NCI-H1105 treated with DMSO at 0.1 percent for 48 hours (cell line): ENCODE results near the gene STAT3.
"Not testable (repeated sequence)": the region's sequence is repeated elsewhere in the genome, so short reads cannot be mapped to it uniquely, and the experiment has no call there.

Source experiments
- DNase-seq: peaks from one replicate; lab custom pipeline; 2025; lab: John Stamatoyannopoulos, UW

Gene STAT3

DNA sequence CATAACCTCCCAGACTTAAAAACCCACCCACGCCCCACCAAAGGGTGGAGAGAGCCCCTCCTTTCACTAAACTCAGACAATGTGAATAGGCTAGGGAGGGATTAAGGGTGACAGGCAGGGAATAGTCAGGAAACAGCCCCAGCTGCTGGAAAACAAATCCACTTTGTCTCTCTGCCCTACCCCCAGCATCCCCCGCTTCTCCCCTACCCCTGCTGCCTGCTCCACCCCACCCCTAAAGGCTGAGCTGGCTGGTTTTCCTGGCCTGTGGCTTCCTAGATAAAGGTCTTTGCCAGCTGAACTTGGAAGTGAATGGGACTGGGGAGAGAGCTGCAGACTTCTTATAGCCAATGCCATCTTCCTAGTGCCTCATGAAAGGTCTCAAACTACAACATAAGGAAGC lies 19.8 kb upstream of the STAT3 start:
- DNase-seq = no peak

DNA sequence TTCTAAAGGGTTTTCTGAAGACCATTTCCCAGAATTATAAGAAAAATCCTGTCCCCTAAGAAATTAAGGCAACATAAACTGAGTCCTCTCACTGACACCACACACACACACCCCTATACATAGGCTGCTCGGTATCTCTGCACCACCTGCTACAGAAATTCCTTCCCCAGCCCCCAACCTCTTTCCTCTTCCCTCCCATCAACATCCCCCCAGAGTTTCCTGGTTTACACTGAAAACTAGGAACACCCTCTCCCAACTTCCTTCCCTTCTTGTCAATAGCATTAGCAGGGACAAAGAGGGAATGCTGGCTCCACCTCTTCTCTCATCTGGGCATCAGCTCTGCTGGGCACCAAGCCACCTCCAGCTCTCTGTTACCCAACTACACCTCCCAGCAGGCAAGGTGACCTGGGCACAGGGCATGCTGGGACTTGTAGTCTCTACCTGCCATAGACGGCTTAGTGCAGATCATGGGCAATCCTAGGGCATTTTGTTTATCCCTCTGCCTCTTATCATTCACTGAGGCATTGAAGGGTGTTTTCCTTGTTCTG lies 19.1 kb upstream of the STAT3 start:
- peak; percentile 86 for DNase-seq

DNA sequence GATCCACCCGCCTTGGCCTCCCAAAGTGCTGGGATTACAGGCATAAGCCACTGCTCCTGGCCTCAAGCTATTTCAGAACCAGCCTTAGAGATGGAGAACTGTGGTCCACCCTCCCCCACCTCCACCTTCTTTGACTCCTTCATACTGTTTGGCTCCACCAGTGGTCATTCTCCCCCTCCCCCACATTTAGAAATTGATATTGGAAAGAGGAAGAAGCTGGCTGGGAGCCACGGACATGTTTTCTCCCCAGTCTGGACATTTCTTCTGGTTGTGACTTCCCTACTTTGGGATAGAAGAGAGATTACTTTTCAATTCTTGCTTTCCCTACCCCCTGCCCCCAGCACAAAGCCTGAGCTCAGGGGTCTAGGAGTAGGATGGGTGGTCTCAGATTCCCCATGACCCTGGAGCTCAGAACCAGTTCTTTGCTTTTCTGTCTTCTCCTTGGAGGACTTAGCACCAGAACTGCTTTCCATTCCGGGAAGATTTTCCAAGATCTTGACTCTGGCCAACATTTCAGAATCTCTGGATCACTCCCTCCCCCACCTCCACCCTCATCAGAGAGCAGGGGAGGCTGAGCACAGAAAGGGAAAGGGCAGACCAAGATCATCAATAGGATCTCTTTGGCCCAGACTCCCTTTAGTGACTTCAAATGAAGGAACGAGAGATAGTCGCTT lies 18.5 kb upstream of the STAT3 start:
- DNase-seq = no peak

DNA sequence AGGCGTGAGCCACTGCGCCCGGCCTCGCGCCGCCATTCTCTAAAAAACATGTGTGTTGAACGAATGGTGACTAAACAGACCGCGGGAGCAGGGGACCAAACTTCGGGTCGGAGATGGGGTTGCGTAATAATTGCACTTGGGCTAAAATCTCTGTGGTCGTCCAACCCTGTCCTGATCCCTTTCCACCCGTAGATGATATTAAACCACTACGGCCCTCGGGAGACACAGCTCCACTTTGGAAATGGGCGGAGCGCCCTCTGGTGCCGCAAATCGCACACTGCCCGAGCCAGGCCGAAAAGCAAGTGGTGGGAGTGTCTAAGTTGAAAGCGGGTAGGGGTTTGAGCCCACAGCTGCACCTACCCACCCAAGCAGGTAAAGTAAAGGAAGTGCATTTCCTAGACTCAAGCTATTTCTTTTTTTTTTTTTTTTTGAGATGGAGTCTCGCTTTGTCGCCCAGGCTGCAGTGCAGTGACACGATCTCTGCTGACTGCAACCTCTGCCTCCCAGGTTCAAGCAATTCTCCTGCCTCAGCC lies 17.8 kb upstream of the STAT3 start:
- peak; percentile 42 for DNase-seq

DNA sequence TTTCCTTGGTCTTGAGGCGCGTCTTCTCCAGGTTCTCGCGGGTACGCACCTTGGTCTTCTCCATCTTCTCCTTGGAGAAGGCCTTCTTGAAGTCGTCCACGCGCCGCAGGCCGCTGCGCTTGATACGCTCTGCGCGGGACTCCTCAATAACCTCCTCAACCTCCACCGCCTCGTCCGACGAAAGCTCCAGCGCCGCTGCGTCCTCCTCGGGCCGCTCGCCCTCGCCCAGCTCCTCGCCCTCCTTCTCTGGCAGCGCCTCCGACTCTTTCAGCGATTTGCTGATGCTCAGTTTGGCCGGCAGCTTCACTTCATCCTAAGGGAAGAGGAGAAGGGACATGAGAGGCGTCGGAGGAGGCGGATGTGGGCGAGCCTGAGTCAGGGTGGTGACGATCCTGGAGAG lies 16.8 kb upstream of the STAT3 start:
- DNase-seq = no peak

DNA sequence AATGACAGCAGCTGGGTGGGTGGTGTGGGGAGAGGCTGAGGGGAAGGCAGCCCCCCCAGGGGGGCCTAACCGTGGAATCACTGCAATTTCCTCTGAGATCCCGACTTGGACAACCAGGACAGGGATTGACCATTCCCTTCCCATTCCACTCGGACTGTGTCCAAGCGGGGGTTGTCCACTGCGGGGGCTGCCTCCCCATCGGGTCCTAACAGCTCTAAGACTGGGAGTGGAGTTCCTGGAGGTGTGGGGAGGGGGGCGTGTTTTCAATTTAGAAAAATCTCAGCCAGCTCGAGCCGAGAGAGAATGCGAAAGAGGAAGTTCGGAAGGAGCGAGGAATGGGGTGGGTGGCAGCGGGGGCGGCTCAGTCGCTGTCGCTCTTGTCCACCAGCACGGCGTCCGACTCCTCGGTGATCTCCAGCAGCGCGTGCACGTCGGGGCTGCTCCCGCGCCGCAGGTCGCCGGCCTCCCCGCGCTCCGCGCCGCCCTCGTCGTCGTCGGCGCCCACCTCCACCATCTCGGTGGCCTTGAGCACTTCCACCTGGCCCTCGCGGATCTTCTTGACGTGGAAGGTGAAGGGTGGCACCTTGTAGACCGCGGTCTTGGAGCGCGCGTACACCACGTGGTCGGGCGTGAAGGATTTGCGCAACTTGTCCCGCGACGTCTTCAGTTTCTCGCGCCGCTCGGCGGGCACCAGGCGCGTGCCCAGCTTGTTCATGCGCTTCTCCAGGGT lies 16.2 kb upstream of the STAT3 start:
- DNase-seq = no peak

DNA sequence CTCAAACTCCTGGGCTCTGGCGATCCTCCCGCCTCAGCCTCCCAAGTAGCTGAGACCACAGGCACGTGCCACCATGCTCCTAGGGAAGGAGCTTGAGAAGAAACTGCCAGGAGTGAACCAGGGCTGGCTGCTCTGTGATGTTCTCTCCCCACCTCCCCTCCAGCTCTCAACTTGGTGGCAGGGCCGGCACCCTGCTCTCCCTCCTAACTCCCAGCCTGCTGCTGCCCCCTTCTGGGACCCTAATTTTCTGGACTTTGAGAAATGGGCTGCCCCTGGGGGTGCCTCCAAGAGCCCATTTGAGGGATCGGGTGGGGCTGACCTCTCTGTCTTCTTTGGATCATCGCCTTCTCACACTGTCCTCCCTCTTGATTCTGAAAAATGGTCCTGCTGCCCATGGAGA lies 14.9 kb upstream of the STAT3 start:
- no peak for DNase-seq

DNA sequence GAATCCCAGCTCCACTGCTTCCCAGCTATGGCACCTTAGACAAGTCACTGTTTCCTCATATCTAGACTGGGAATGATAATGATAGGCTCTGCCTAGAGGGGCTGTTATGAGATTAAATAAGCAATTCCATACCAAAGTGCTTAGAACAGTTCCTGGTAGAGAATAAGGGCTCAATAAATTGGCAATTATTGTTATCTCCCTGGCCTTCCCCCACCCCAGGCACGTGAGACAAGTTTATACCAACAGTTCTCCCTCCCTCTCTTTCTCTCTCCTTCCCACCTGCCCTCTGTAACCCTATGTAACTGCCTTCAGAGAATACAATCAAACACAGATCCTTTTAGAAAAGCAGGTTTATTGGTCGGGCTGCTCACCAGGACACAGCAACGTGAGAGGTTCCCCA lies 13.9 kb upstream of the STAT3 start:
- DNase-seq = no peak

DNA sequence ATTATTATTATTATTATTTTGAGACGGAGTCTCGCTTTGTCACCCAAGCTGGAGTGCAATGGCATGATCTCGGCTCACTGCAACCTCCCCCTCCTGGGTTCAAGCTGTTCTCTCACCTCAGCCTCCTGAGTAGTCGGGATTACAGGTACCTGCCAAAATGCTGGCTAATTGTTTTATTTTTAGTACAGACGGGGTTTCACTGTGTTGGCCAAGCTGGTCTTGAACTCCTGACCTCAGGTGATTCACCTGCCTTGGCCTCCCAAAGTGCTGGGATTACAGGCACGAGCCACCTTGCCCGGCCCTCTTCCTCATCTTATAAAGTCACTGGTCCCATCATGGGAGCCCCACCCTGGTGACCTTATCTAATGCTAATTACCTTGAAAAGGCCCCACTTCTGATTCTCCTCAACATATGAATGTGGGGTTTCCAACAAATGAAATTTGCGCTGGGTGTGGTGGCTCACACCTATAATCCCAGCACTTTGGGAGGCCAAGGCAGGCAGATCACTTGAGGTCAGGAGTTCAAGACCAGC lies 12.7 kb upstream of the STAT3 start:
- DNase-seq = not testable (repeated sequence)

DNA sequence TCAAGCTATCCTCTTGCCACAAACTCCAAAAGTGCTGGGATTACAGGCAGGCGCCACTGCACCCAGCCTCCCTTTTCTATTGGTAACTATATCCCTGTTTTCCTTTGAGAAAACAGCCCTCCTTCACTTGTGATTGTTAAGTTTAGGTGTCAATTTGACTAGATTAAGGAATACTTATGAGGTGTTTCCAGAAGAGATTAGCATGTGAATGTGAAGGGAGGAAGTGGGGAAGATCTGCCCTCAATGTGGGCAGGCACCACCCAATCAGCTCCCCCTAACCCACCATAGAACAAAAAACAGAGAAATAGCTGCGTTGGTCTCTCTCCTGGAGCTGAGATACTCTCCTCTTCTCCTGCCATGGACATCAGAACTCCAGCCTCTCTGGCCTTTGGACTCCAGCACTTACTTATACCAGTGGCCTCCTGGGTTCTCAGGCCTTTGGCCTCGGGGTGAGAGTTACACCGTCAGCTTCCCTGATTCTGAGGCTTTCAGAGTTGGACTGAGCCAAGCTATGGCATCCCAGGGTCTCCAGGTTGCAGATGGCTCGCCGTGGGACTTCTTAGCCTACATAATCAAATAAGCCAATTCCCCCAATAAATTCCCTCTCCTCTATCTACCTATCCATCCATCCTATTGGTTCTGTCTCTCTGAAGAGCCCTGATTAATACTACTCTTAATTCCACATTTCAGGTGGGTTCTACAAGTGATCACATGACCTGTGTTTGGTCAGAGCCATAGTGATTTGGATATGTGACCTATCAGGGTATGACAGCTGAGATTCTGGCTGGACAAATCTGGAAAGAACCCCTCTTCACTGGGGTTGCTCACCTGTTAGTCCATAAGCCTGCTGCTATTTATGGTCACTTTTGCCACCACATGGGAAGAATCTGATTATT lies 12.0 kb upstream of the STAT3 start:
- DNase-seq = no peak

DNA sequence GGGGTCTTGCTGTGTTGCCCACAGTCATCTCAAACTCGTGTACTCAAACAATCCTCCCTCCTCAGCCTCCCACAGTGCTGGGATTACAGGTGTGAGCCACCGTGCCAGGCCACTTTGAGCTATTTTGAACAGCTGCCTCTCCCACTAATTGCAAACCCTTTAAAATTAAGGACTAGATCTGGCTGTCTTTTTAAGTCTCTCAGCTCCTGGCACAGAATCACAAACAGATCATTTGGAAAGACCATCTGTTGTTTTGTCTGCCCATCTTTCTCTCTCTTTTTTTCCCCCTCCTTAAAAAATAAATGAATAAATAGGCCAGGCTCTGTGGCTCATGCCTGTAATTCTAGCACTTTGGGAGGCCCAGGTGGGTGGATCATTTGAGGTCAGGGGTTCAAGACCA lies 10.9 kb upstream of the STAT3 start:
- DNase-seq = no peak

DNA sequence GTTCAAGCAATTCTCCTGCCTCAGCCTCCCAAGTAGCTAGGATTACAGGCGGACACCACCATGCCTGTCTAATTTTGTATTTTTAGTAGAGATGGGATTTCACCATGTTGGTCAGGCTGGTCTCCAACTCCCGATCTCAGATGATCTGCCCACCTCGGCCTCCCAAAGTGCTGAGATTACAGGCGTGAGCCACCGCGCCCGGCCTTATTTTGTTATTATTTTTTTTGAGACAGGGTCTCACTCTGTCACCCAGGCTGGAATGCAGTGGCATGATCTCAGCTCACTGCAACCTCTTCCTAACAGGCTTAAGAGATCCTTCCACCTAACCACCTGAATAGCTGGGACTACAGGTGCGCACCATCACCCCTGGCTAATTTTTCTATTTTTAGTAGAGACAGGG lies 7.4 kb upstream of the STAT3 start:
- not testable (repeated sequence) for DNase-seq

DNA sequence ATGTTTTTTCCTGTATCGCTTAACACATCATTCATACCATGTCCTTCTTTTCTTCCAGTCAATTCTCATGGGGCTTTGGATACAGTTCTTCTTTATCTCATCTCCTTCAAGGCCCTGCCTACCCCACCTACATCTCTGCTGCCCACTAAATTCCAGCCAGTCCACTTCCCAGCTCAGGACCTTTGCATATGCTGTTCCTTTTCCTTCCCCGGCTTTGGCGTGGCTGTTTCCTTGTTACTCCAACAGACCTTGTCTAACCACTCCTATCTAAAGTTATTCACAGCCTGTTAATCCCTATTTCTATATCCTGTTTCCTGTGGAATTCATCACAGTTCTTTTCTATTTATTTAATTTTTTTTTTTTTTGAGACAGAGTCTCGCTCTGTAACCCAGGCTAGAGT lies 6.6 kb upstream of the STAT3 start:
- DNase-seq = no peak

DNA sequence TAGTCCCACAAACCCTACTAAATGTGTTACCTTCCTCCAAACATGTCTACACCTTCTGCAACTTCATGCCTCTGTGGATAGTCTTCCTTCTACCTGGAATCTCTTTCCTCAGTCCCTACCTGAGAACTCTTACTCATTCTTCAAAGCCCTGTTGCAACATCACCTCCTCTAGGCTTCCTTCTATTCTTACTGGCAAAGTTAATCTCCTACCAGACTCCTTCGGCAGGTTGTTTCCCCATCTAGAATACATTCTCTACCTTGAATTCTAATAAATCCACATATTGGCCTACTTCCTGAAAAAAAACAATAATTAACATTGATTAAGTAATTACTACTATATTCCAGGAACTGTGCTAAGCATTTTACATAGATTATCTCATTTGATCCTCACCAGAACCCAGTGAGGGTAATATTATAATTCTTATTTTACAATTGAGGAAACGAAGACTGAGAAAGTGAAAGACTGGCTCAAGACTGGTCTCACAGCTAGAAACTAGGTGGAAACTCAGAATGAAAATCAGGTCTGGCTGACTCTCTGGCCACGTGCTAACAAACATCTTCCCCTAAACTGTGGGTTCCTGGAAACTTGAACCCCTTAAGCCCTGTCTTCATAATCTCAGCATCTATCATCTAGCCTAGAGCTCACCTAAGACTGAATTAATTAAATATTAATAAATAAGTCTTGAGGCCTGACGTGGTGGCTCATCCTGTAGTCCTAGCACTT lies 4.6 kb upstream of the STAT3 start:
- DNase-seq = no peak

DNA sequence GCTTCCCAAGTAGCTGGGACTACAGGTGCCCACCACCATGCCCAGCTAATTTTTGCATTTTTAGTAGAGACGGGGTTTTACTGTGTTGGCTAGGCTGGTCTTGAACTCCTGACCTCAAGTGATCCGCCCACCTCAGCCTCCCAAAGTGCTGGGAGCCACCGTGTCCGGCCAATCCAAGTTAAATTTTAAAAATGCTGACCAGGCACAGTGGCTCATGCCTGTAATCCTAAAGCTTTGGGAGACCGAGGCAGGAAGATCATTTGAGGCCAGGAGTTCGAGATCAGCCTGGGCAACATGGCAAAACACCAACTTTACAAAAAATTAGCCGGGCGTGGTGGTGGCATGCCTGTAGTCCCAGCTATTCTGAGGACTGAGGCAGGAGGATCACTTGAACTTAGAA lies 3.2 kb upstream of the STAT3 start:
- not testable (repeated sequence) for DNase-seq

DNA sequence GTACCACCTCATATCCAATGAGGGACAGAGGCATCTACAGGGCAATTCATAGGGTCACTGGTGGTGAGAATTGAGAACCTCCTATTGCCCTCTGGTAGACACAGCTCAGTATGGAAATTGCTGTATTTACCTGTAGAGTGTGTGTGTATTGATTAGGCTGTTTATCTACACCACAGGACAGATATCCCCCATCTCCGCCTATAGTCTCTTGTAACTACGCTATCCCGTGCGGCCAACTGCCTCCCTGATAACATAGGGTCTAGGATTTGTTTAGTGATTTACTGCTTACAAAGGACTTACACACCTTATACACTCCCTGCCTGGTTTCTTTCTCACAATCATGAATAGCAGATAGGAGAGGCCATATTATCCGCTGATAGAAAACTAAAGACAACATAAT lies 1.7 kb upstream of the STAT3 start:
- no peak for DNase-seq

DNA sequence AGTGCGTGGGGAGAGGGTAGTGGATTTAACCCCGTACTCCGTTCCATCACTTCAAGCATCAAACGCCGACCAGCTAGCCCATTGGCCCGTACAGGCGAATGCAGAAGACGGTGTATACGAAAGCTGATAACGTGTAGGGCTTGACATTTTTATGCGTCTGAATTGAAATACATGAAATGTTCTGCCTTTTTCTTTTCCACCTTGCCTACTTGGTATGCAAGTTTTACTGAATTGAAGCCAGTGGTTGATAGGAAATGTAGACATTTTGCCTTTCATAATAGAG lies 834 bp upstream of the STAT3 start:
- no peak for DNase-seq

DNA sequence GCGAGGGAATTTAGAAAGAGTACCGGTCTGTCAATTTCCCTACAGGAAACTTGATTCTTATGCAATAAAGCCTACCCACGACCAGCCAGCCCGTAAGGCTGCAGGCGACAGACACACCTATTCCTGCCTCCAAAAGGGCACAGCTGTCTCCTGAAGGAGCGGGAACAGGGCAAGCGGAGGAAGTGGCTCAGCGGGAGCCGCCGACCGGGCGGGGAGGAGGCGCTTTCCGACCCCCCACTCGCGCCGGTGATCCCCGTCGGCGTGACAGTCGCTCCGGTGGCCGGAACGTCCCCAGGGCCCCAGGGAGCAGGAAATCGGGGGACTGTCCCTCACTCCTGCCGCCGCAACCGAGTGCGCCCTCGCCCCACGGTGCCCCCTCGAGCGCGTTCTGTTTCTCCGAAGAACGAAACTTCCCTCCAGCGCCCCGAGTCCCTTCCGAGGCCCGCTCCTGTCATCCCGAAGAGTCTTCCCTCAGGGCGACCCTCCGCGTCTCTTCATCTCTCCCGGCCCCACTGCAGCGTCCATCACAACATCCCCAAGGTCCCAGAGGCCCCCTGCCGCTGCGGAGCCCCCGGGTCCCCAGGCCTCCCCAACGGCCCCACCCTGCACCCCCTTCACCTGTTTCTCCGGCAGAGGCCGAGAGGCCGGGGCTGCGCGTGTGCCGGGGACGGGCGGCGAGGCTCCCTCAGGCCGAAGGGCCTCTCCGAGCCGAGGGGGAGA lies 421 bp downstream of the STAT3 start:
- peak; percentile 33 for DNase-seq

DNA sequence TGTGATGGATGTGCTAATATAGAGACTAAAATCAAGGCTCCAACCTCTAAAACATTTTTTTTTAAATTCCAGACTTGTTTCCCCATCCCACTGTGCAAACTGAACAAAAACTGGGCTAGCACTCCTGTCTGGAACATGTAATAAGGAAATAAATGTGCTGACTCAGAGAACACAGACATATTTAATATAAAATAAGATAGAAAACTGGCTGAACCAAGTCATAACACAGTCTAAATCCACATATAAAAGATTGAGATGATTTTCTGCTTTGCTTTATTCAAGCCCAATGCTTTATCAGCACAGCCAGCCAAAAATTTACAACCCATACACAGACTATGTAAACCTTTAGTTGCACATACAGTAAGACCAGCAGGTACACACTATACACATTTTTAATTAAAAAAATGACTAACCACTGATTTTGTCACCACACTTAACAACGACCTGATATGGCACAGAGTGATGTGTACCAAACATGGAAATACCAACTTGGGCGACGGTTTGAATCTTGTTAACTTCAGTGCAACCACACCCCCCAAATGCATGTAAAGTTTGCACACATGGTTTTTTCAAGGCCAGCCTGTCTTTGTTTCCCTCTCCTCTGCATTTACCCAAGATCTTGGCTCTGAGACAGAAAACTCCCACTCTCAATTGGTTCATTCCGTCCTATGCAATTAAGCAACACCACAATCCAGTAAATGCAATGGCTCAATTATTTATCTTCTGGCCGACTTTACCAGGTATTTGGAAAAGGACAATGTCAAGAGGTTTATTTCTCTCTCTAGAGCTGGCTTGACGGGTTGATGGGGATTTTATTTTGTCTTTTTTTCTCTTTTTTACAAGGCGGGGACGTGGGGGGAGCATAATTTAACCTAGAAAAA lies 1.2 kb downstream of the STAT3 start:
- peak; percentile 60 for DNase-seq

DNA sequence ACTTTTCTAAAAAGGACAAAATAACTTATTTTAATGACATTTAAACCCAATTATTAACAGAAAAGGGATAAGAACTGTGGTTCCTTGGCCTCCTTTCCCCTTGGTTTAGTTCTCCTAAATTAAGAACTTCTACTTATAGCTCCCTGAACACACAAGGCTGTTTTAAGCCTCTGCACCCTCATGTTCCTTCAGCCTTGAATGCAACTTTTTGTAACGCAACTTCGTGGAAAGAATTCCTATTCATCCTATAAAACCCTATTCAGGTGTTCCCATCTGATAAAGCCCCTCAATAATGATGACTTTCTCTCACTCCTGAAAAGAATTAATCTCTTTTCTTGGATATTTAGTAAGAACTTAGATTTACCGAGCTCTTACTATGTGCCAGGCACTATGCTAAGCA lies 6.3 kb downstream of the STAT3 start:
- no peak for DNase-seq
